ENCODE measurements around the gene UGT2A3. TPM values are rescaled to one million over a fixed set of nuclear protein-coding genes. Genes with fewer than 3 reads are reported as not detected.

Gene UGT2A3
- total RNA-seq (ENCODE audit: unreplicated experiment): not detected
- long read RNA-seq: 0 reads

GRCh38 chr4:68951078-68951805 lies at the start of gene UGT2A3:
Gene UGT2A3, minus strand, starts transcription at chr4:68951804. Its CDS starts 44 bp downstream, at chr4:68951760.
- no peak for TF ChIP-seq CTCF (IDR thresholded peaks at IDR 0.05; ENCODE audit: unreplicated experiment)
- Mint-ChIP-seq H3K4me1 (ENCODE audit: unreplicated experiment) (peaks cover 2% of the 10 kb centered on the region), H3K9me3 (ENCODE audit: unreplicated experiment) (no peaks in the 10 kb centered on the region), H3K27ac (ENCODE audit: unreplicated experiment) (no peak within 1 kb of the TSS), H3K27me3 (ENCODE audit: unreplicated experiment) (no peaks in the 10 kb centered on the region), H3K36me3 (ENCODE audit: low read depth, unreplicated experiment) (no peaks in the 10 kb centered on the region), H3K4me3 (ENCODE audit: unreplicated experiment) (no peak within 1 kb of the TSS)
- no peak for DNase-seq (ENCODE audit: low spot score)

GRCh38 chr4:68997040-68997439 lies 45.4 kb upstream of the UGT2A3 start:
- no peak for DNase-seq (ENCODE audit: low spot score)
- H3K4me3 Mint-ChIP-seq (ENCODE audit: unreplicated experiment): no peak overlapping the region
- no peaks in the 10 kb centered on the region for H3K27me3 Mint-ChIP-seq (ENCODE audit: unreplicated experiment)
- TF ChIP-seq CTCF (IDR thresholded peaks at IDR 0.05; ENCODE audit: unreplicated experiment): no peak
- H3K36me3 Mint-ChIP-seq (ENCODE audit: low read depth, unreplicated experiment): no peaks in the 10 kb centered on the region
- no peaks in the 10 kb centered on the region for H3K9me3 Mint-ChIP-seq (ENCODE audit: unreplicated experiment)
- no peaks in the 10 kb centered on the region for H3K4me1 Mint-ChIP-seq (ENCODE audit: unreplicated experiment)
- peak overlapping the region; percentile 4 for H3K27ac Mint-ChIP-seq (ENCODE audit: unreplicated experiment)

GRCh38 chr4:68995292-68995691 lies 43.7 kb upstream of the UGT2A3 start:
- no peak overlapping the region for H3K27ac Mint-ChIP-seq (ENCODE audit: unreplicated experiment)
- H3K4me1 Mint-ChIP-seq (ENCODE audit: unreplicated experiment): no peaks in the 10 kb centered on the region
- no peak for DNase-seq (ENCODE audit: low spot score)
- no peaks in the 10 kb centered on the region for H3K9me3 Mint-ChIP-seq (ENCODE audit: unreplicated experiment)
- no peaks in the 10 kb centered on the region for H3K27me3 Mint-ChIP-seq (ENCODE audit: unreplicated experiment)
- no peak for TF ChIP-seq CTCF (IDR thresholded peaks at IDR 0.05; ENCODE audit: unreplicated experiment)
- H3K36me3 Mint-ChIP-seq (ENCODE audit: low read depth, unreplicated experiment): no peaks in the 10 kb centered on the region
- H3K4me3 Mint-ChIP-seq (ENCODE audit: unreplicated experiment): no peak overlapping the region

GRCh38 chr4:68987007-68987406 lies 35.4 kb upstream of the UGT2A3 start:
- H3K4me3 Mint-ChIP-seq (ENCODE audit: unreplicated experiment): no peak overlapping the region
- H3K27ac Mint-ChIP-seq (ENCODE audit: unreplicated experiment): no peak overlapping the region
- no peaks in the 10 kb centered on the region for H3K36me3 Mint-ChIP-seq (ENCODE audit: low read depth, unreplicated experiment)
- H3K4me1 Mint-ChIP-seq (ENCODE audit: unreplicated experiment): no peaks in the 10 kb centered on the region
- DNase-seq (ENCODE audit: low spot score): no peak
- H3K27me3 Mint-ChIP-seq (ENCODE audit: unreplicated experiment): no peaks in the 10 kb centered on the region
- no peak for TF ChIP-seq CTCF (IDR thresholded peaks at IDR 0.05; ENCODE audit: unreplicated experiment)
- H3K9me3 Mint-ChIP-seq (ENCODE audit: unreplicated experiment): no peaks in the 10 kb centered on the region

GRCh38 chr4:68985442-68985841 lies 33.8 kb upstream of the UGT2A3 start:
- TF ChIP-seq CTCF (IDR thresholded peaks at IDR 0.05; ENCODE audit: unreplicated experiment): no peak
- H3K27me3 Mint-ChIP-seq (ENCODE audit: unreplicated experiment): no peaks in the 10 kb centered on the region
- H3K4me1 Mint-ChIP-seq (ENCODE audit: unreplicated experiment): no peaks in the 10 kb centered on the region
- H3K4me3 Mint-ChIP-seq (ENCODE audit: unreplicated experiment): no peak overlapping the region
- H3K27ac Mint-ChIP-seq (ENCODE audit: unreplicated experiment): no peak overlapping the region
- H3K9me3 Mint-ChIP-seq (ENCODE audit: unreplicated experiment): no peaks in the 10 kb centered on the region
- H3K36me3 Mint-ChIP-seq (ENCODE audit: low read depth, unreplicated experiment): no peaks in the 10 kb centered on the region
- no peak for DNase-seq (ENCODE audit: low spot score)

Measured in endothelial cell (in vitro differentiated cells).